Neutrophil (primary cell): Measurements from ENCODE around the gene COL5A2.

ENCODE experiments used
- H3K27ac ChIP-seq: fragments of 200-600 bp; sonication (generic); 2 replicates; pipeline ENCODE4 v1.5.1; 2016; ENCODE audit warnings: mild to moderate bottlenecking, moderate library complexity
- H3K27me3 ChIP-seq: fragments of 200-600 bp; sonication (generic); 2 replicates; pipeline ENCODE4 v1.6.0; 2016; ENCODE audit warnings: mild to moderate bottlenecking
- H3K36me3 ChIP-seq: fragments of 200-600 bp; sonication (generic); 2 replicates; pipeline ENCODE4 v1.5.1; 2017
- H3K4me1 ChIP-seq, 2 experiments: fragments of 200-600 bp in 1 of 2; sonication (generic) in 1 of 2; 1 replicate in 1 of 2; 2 replicates in 1 of 2; pipeline versions ENCODE4 v1.5.1 to v1.6.1; 2013 to 2016; ENCODE audit warnings: low read depth in 1 of 2, low read length in 1 of 2, mild to moderate bottlenecking in 1 of 2, moderate library complexity in 1 of 2; ENCODE audit not compliant: control insufficient read depth in 1 of 2, insufficient read depth in 1 of 2
- H3K4me3 ChIP-seq, 2 experiments: fragments of 200-600 bp in 1 of 2; sonication (generic) in 1 of 2; 1 replicate in 1 of 2; 2 replicates in 1 of 2; pipeline ENCODE4 v1.5.1; 2013 to 2016; ENCODE audit warnings: low read depth in 1 of 2, low read length in 1 of 2, mild to moderate bottlenecking in 1 of 2, moderate library complexity in 1 of 2
- H3K9me3 ChIP-seq: fragments of 200-600 bp; sonication (generic); 2 replicates; pipeline ENCODE4 v1.5.1; 2016
- CTCF ChIP-seq: fragments of 200-600 bp; sonication (generic); IDR thresholded peaks from 2 replicates; pipeline ENCODE4 v1.5.1; 2016; ENCODE audit warnings: antibody characterized with exemption

COL5A2 gene

GRCh38 chr2:189072036-189072435 is 107.5 kb downstream of the COL5A2 start:
- H3K36me3 ChIP-seq = no peaks in the 10 kb centered on the region
- no peaks in the 10 kb centered on the region for H3K4me1 ChIP-seq
- H3K4me3 ChIP-seq = no peak overlapping the region
- H3K27me3 ChIP-seq = no peaks in the 10 kb centered on the region
- no peaks in the 10 kb centered on the region for H3K9me3 ChIP-seq
- no peak overlapping the region for H3K27ac ChIP-seq
- no peak for TF ChIP-seq CTCF

- H3K4me1 ChIP-seq = no peaks in the 10 kb centered on the region
- no peaks in the 10 kb centered on the region for H3K27me3 ChIP-seq
- no peak overlapping the region for H3K4me3 ChIP-seq
- H3K27ac ChIP-seq = no peak overlapping the region
- H3K36me3 ChIP-seq = no peaks in the 10 kb centered on the region
- no peaks in the 10 kb centered on the region for H3K9me3 ChIP-seq
- no peak for TF ChIP-seq CTCF
Measured at GRCh38 chr2:189069855-189070619, 109.5 kb downstream of the COL5A2 start.

GRCh38 chr2:189066037-189066436 is 113.5 kb downstream of the COL5A2 start:
- H3K27ac ChIP-seq = no peak overlapping the region
- no peak for TF ChIP-seq CTCF
- no peaks in the 10 kb centered on the region for H3K27me3 ChIP-seq
- H3K9me3 ChIP-seq = no peaks in the 10 kb centered on the region
- H3K4me1 ChIP-seq = no peaks in the 10 kb centered on the region
- no peaks in the 10 kb centered on the region for H3K36me3 ChIP-seq
- H3K4me3 ChIP-seq = no peak overlapping the region

GRCh38 chr2:189060096-189060642 is 119.4 kb downstream of the COL5A2 start:
- no peak for TF ChIP-seq CTCF
- H3K27me3 ChIP-seq = no peaks in the 10 kb centered on the region
- H3K4me1 ChIP-seq = no peaks in the 10 kb centered on the region
- H3K27ac ChIP-seq = no peak overlapping the region
- H3K9me3 ChIP-seq = no peaks in the 10 kb centered on the region
- no peaks in the 10 kb centered on the region for H3K36me3 ChIP-seq
- no peak overlapping the region for H3K4me3 ChIP-seq

GRCh38 chr2:189057316-189057715 is 122.2 kb downstream of the COL5A2 start:
- Histone ChIP-seq H3K27ac (no peak overlapping the region), H3K36me3 (no peaks in the 10 kb centered on the region), H3K9me3 (no peaks in the 10 kb centered on the region), H3K27me3 (no peaks in the 10 kb centered on the region), H3K4me3 (no peak overlapping the region), H3K4me1 (no peaks in the 10 kb centered on the region)
- no peak for TF ChIP-seq CTCF
